K562 (cell line): ENCODE measurements around the gene LZTR1. TPM values are rescaled to one million over a fixed set of nuclear protein-coding genes. Genes with fewer than 3 reads are reported as not detected.

Experiments
- E2F3 ChIP-seq: fragments of 250-450 bp; sonication (Bioruptor Pico); IDR thresholded peaks from 2 replicates; pipeline ENCODE4 v1.4.0; 2020; ENCODE audit warnings: mild to moderate bottlenecking
- EHMT2 ChIP-seq: fragments of 450-650 bp; IDR thresholded peaks from 2 replicates; pipeline ENCODE4 v1.6.1; 2018; ENCODE audit warnings: antibody characterized with exemption
- ELF4 ChIP-seq: fragments of 450-650 bp; formaldehyde crosslinking; IDR thresholded peaks from 2 replicates; pipeline ENCODE4 v1.4.0; 2022; ENCODE audit warnings: missing genetic modification characterization
- GABPB1 ChIP-seq: sonication (generic); formaldehyde crosslinking; IDR thresholded peaks from 2 replicates; pipeline ENCODE4 v1.8.0; 2022; ENCODE audit warnings: mild to moderate bottlenecking, missing genetic modification reagents
- HIVEP1 ChIP-seq: fragments of 250-450 bp; sonication (Bioruptor Pico); IDR thresholded peaks from 2 replicates; pipeline ENCODE4 v1.4.0; 2020; ENCODE audit warnings: mild to moderate bottlenecking
- LCOR ChIP-seq: sonication (generic); formaldehyde crosslinking; IDR thresholded peaks from 2 replicates; pipeline ENCODE4 v1.8.0; 2022; ENCODE audit warnings: mild to moderate bottlenecking, missing genetic modification reagents
- MLLT1 ChIP-seq, 2 experiments: fragments of 450-650 bp; IDR thresholded peaks; 2 replicates each; pipeline ENCODE4 v1.6.1; 2016
- MXI1 ChIP-seq: IDR thresholded peaks from 2 replicates; pipeline ENCODE4 v1.6.1; 2011; ENCODE audit warnings: low read depth, mild to moderate bottlenecking, improper control_type of control experiment, low read length
- NKRF ChIP-seq: fragments of 450-650 bp; IDR thresholded peaks from 2 replicates; pipeline ENCODE4 v1.6.1; 2016; ENCODE audit warnings: borderline replicate concordance
- PHF8 ChIP-seq: fragments of 200-600 bp; sonication (generic); IDR thresholded peaks from 2 replicates; pipeline ENCODE4 v1.6.1; 2012; ENCODE audit warnings: mixed run types, mild to moderate bottlenecking, inconsistent platforms, low read length, moderate library complexity, borderline replicate concordance
- POLR2AphosphoS2 ChIP-seq: IDR thresholded peaks from 2 replicates; pipeline ENCODE4 v1.6.1; 2012; ENCODE audit warnings: low read length, improper control_type of control experiment
- PTRF ChIP-seq: fragments of 450-650 bp; IDR thresholded peaks from 2 replicates; pipeline ENCODE4 v1.6.1; 2016; ENCODE audit warnings: mild to moderate bottlenecking, missing genetic modification characterization, missing compliant biosample characterization
- RFX7 ChIP-seq: fragments of 250-450 bp; sonication (Bioruptor Pico); IDR thresholded peaks from 2 replicates; pipeline ENCODE4 v1.5.1; 2021; ENCODE audit warnings: mild to moderate bottlenecking
- RHOXF2B ChIP-seq: fragments of 250-450 bp; sonication (Bioruptor Pico); conservative IDR thresholded peaks from 2 replicates; pipeline ENCODE4 v1.5.1; 2021
- THAP7 ChIP-seq: fragments of 250-450 bp; sonication (Bioruptor Pico); IDR thresholded peaks from 2 replicates; pipeline ENCODE4 v1.5.0; 2021
- VEZF1 ChIP-seq: fragments of 200-800 bp; sonication (Bioruptor generic); IDR thresholded peaks from 2 replicates; pipeline ENCODE4 v1.6.1; 2017; ENCODE audit warnings: missing genetic modification characterization, missing compliant biosample characterization
- WHSC1 ChIP-seq: IDR thresholded peaks from one replicate; pipeline ENCODE4 v1.6.1; 2012; ENCODE audit warnings: low read length, control low read depth, inconsistent platforms
- ZNF212 ChIP-seq: fragments of 450-650 bp; formaldehyde crosslinking; IDR thresholded peaks from 2 replicates; pipeline ENCODE4 v1.4.0; 2020; ENCODE audit warnings: mild to moderate bottlenecking
- ZNF398 ChIP-seq: fragments of 250-450 bp; sonication (Bioruptor Pico); IDR thresholded peaks from 2 replicates; pipeline ENCODE4 v1.8.0; 2021; ENCODE audit warnings: moderate library complexity, mild to moderate bottlenecking, inconsistent platforms
- ZNF444 ChIP-seq: fragments of 250-450 bp; sonication (Bioruptor Pico); IDR thresholded peaks from 2 replicates; pipeline ENCODE4 v1.4.0; 2020; ENCODE audit warnings: mild to moderate bottlenecking, moderate library complexity
- polyA plus RNA-seq, 8 experiments: library from polyadenylated mRNA; depleted of rRNA in 4 of 8; stranded (reverse) in 5 of 8; unstranded in 3 of 8; fragments of >200 nt; fragmentation: Nextera tagmentation in 2 of 8; fragmentation: Illumina TruSeq in 1 of 8; extraction: Ambion mirVana in 2 of 8; extraction: Trizol in 1 of 8; gene quantifications; 2 replicates each; pipeline versions ENCODE4 v1.2.1 to v1.2.3, GENCODE V29; 2011 to 2014; ENCODE audit warnings: inconsistent platforms in 1 of 8, missing spikeins in 1 of 8
- total RNA-seq, 7 experiments: library from RNA; depleted of rRNA in 6 of 7; stranded (reverse); fragments of >200 nt in 6 of 7; fragmentation: Illumina TruSeq in 2 of 7; extraction: Trizol in 2 of 7; gene quantifications; 2 replicates each; pipeline versions ENCODE4 v1.2.1 to v1.2.3, GENCODE V29; 2011 to 2021; ENCODE audit warnings: low replicate concordance in 1 of 7

The LZTR1 gene
- total and polyA plus RNA-seq, 9 of the 15 experiments (the other 6 are each of a cell fraction or from before 2014, with no cell fraction given): 2.2 to 135 (median 63.0) TPM

- TF ChIP-seq HIVEP1 (CRISPR knock-in tag) (0 out of 2 replicates have a peak, but pooled peaks have one; percentile 12), MLLT1 (IDR thresholded peaks at IDR 0.05) (no peak), WHSC1 (peak; percentile 33), LCOR (CRISPR knock-in tag) (no peak), GABPB1 (CRISPR knock-in tag) (no peak), VEZF1 (no peak), RFX7 (CRISPR knock-in tag) (peak; percentile 80), RHOXF2B (CRISPR knock-in tag) (peak; percentile 92), ZNF444 (CRISPR knock-in tag) (no peak), MXI1 (0 out of 2 replicates have a peak, but pooled peaks have one; percentile 33), PHF8 (no peak), EHMT2 (no peak), E2F3 (CRISPR knock-in tag) (0 out of 2 replicates have a peak, but pooled peaks have one; percentile 11), PTRF (tag) (no peak), ZNF398 (no peak), POLR2AphosphoS2 (peak; percentile 29), THAP7 (no peak), NKRF (no peak), ELF4 (CRISPR knock-in tag) (0 out of 2 replicates have a peak, but pooled peaks have one; percentile 44), ZNF212 (CRISPR knock-in tag) (no peak)
Observed at GRCh38 chr22:21000207-21000986, 18.3 kb downstream of the LZTR1 start (continued).
